Measurements from ENCODE around the gene PTCD3.

PTCD3 gene

DNA sequence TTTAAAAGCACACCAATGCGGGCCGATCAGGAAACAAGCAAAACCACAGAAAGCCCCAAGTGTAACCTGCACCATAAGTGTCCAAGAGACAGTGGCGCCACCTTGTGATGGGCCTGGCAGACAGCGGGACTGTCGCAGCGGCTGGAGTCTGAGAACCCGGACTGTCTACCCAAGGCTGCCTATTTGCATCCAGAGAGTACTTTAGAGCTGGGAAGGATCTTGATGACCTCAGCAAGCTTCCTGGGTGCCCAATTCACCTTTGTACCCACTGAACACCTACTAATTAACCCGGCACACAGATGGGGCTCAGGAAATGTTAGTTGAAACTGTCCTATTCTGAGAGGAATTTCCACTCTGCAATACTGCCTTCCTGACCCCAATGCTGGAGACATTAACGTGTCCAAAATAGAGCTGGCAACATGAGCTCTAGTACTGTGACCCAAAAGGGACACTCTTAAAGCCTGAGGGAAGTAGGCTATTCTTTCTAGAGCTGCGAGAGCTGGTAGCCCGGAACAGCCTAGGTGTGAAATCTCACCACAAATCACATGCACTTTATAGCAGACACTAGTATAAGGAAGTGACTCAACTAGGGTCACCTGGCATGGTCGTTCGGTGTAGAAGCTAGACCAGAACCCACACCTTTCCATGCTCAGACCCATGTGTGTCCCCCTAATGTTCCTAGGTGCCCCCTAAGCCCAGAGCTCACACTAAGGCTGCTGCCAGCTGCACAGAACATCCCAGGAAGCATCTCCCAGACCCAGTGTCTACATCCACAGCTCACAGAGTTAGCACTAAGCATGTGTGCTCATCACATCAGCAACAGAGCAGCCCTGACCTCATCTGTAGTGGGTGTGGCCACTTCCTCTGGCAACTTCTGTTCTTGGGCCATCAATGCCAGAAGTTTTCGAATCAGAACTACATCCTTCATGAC is 25.8 kb upstream of the PTCD3 start:
- Histone ChIP-seq H3K4me3 (ENCODE audit: low read depth, low read length) (no peak overlapping the region), H3K9me3 (ENCODE audit: control insufficient read depth, low read length) (no peaks in the 10 kb centered on the region), H3K4me2 (ENCODE audit: low read length) (no peak overlapping the region), H3K79me2 (no peaks in the 10 kb centered on the region), H3K9ac (no peak overlapping the region), H3K27ac (no peak overlapping the region), H3K4me1 (peaks cover 7% of the 10 kb centered on the region), H3K36me3 (ENCODE audit: control insufficient read depth, insufficient read depth, low read length) (no peaks in the 10 kb centered on the region), H2AFZ (no peak overlapping the region), H3K27me3 (ENCODE audit: control insufficient read depth, insufficient read depth, low read length) (no peaks in the 10 kb centered on the region)
- TF ChIP-seq, protein P1, sequence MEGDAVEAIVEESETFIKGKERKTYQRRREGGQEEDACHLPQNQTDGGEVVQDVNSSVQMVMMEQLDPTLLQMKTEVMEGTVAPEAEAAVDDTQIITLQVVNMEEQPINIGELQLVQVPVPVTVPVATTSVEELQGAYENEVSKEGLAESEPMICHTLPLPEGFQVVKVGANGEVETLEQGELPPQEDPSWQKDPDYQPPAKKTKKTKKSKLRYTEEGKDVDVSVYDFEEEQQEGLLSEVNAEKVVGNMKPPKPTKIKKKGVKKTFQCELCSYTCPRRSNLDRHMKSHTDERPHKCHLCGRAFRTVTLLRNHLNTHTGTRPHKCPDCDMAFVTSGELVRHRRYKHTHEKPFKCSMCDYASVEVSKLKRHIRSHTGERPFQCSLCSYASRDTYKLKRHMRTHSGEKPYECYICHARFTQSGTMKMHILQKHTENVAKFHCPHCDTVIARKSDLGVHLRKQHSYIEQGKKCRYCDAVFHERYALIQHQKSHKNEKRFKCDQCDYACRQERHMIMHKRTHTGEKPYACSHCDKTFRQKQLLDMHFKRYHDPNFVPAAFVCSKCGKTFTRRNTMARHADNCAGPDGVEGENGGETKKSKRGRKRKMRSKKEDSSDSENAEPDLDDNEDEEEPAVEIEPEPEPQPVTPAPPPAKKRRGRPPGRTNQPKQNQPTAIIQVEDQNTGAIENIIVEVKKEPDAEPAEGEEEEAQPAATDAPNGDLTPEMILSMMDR (IDR thresholded peaks at IDR 0.05) = peak; percentile 48

DNA sequence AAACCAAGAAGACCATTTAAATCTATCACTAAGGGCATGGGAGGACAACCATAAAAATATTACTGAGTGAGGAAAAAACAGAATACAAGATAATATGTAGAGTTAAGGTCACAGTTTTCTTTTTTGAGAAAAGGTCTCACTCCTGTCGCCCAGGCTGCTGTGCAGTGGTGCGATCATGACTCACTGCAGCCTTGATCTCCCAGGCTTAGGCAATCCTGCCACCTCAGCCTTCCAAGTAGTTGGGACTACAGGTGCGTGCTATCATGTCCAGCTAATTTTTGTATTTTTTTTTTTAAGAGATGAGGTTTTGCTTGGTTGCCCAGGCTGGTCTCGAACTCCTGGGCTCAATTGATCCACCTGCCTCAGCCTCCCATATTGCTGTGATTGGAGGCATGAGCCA is 24.3 kb upstream of the PTCD3 start:
- Histone ChIP-seq H3K4me2 (ENCODE audit: low read length) (no peak overlapping the region), H3K9me3 (ENCODE audit: control insufficient read depth, low read length) (no peaks in the 10 kb centered on the region), H3K27ac (no peak overlapping the region), H3K4me3 (ENCODE audit: low read depth, low read length) (no peak overlapping the region), H3K27me3 (ENCODE audit: control insufficient read depth, insufficient read depth, low read length) (no peaks in the 10 kb centered on the region), H3K79me2 (no peaks in the 10 kb centered on the region), H2AFZ (no peak overlapping the region), H3K36me3 (ENCODE audit: control insufficient read depth, insufficient read depth, low read length) (no peaks in the 10 kb centered on the region), H3K9ac (no peak overlapping the region), H3K4me1 (peaks cover 7% of the 10 kb centered on the region)
- TF ChIP-seq, protein P1 (IDR thresholded peaks at IDR 0.05) = no peak

DNA sequence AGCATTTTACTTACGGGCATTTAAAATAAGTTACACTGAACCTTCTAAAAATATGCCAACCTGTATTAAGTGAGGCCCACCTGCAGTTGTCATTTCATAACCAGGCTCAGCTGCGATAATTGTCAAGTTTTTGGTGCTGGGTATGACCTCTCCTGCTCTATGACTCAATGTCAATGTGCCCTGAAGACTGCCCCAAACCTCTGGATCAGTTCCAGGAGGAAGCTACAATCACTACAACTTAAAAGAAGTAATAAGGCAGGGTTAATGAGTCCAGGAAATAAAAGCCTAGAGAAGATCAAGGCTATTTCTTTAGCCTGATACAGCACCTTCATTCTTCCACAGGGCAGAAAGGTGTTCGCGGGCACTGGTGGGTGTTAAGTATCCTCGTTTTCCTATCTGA is 23.3 kb upstream of the PTCD3 start:
- H3K4me2 ChIP-seq (ENCODE audit: low read length) = no peak overlapping the region
- no peaks in the 10 kb centered on the region for H3K9me3 ChIP-seq (ENCODE audit: control insufficient read depth, low read length)
- no peak overlapping the region for H3K9ac ChIP-seq
- H2AFZ ChIP-seq = no peak overlapping the region
- TF ChIP-seq, protein P1 (IDR thresholded peaks at IDR 0.05) = no peak
- H3K4me1 ChIP-seq = peaks cover 7% of the 10 kb centered on the region
- H3K27ac ChIP-seq = no peak overlapping the region
- no peak overlapping the region for H3K4me3 ChIP-seq (ENCODE audit: low read depth, low read length)
- H3K36me3 ChIP-seq (ENCODE audit: control insufficient read depth, insufficient read depth, low read length) = no peaks in the 10 kb centered on the region
- no peaks in the 10 kb centered on the region for H3K27me3 ChIP-seq (ENCODE audit: control insufficient read depth, insufficient read depth, low read length)
- H3K79me2 ChIP-seq = no peaks in the 10 kb centered on the region

DNA sequence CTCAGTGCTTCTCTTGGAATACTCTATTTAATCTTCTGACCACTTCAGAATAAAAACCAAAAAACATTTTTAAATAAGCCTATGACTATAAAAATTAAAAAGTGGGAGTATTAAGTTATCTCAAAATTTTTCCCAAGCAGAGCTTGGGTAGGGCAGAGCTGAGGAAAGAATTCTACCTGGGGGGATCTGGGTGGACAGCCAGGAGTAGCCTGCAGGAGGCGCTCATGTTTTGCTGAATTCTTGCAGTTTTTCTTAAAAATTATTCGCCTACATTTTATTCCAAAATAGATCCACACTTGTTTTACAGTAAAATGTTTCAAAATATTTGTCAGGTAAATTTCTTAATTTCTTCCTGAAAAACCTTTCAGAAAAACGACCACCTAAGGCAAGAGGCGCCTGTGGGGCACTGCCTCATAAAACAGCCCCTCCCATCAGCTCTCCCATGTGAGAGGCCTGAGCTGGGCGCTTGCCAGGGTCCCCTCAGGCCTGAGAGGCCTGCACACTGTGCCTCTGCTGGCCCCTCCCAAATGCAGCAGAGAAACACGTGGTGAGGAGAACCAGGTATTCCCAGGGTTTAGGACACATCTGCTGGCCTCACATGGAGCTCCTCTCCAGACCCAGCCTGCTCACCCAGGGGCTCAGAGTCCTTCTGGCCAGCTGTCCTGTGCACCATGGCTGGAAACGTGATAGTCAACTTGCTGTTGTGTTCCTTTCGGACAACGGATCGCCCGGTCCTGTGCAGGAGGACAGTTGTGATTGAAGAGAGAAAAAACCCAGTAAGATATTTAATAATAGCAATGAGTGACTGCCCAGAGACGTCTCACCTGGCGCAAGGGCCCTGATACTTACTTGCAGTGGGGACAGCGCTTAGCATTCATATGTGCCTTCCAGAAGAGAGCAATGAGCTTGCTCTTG is 17.8 kb upstream of the PTCD3 start:
- no peaks in the 10 kb centered on the region for H3K36me3 ChIP-seq (ENCODE audit: control insufficient read depth, insufficient read depth, low read length)
- no peaks in the 10 kb centered on the region for H3K4me1 ChIP-seq
- H2AFZ ChIP-seq = no peak overlapping the region
- TF ChIP-seq, protein P1 (IDR thresholded peaks at IDR 0.05) = no peak
- no peaks in the 10 kb centered on the region for H3K9me3 ChIP-seq (ENCODE audit: control insufficient read depth, low read length)
- no peak overlapping the region for H3K27ac ChIP-seq
- no peak overlapping the region for H3K4me2 ChIP-seq (ENCODE audit: low read length)
- H3K27me3 ChIP-seq (ENCODE audit: control insufficient read depth, insufficient read depth, low read length) = no peaks in the 10 kb centered on the region
- H3K9ac ChIP-seq = no peak overlapping the region
- H3K79me2 ChIP-seq = no peaks in the 10 kb centered on the region
- no peak overlapping the region for H3K4me3 ChIP-seq (ENCODE audit: low read depth, low read length)
